Activated T-cell treated with anti-CD3 and anti-CD28 coated beads, Interleukin-2, amount 50 U/mL, for 48 hours (primary cell): ENCODE results near the gene EPB41L2.

Experiments used
- DNase-seq, 2 experiments: peaks; one replicate each; pipeline ENCODE4 v3.0.0-alpha.2; 2020

Gene EPB41L2

GRCh38 chr6:130903007-130903406 is 160.0 kb downstream of the EPB41L2 start:
- no peak for DNase-seq

GRCh38 chr6:130900913-130901312 is 162.1 kb downstream of the EPB41L2 start:
- no peak for DNase-seq

GRCh38 chr6:130896249-130896648 is 166.8 kb downstream of the EPB41L2 start:
- no peak for DNase-seq

GRCh38 chr6:130895516-130895915 is 167.5 kb downstream of the EPB41L2 start:
- DNase-seq, result no peak

GRCh38 chr6:130893766-130894165 is 169.3 kb downstream of the EPB41L2 start:
- DNase-seq, result no peak

- no peak for DNase-seq
Measured at GRCh38 chr6:130893277-130893676, 169.8 kb downstream of the EPB41L2 start.

GRCh38 chr6:130890521-130890971 is 172.5 kb downstream of the EPB41L2 start:
- DNase-seq, result no peak

- DNase-seq, result no peak
Measured at GRCh38 chr6:130889423-130889822, 173.6 kb downstream of the EPB41L2 start.

GRCh38 chr6:130888246-130888645 is 174.8 kb downstream of the EPB41L2 start:
- DNase-seq, result no peak

GRCh38 chr6:130886966-130887365 is 176.1 kb downstream of the EPB41L2 start:
- no peak for DNase-seq

- DNase-seq, result peak; percentile 65 to 70
Measured at GRCh38 chr6:130885392-130886192, 177.5 kb downstream of the EPB41L2 start.

GRCh38 chr6:130882370-130882769 is 180.7 kb downstream of the EPB41L2 start:
- no peak for DNase-seq

GRCh38 chr6:130879826-130880225 is 183.2 kb downstream of the EPB41L2 start:
- DNase-seq, result no peak

- no peak for DNase-seq
Measured at GRCh38 chr6:130873746-130874145, 189.3 kb downstream of the EPB41L2 start.

GRCh38 chr6:130872250-130873095 is 190.6 kb downstream of the EPB41L2 start:
- peak; percentile 77 to 78 for DNase-seq

GRCh38 chr6:130870179-130870880 is 192.7 kb downstream of the EPB41L2 start:
- DNase-seq, result no peak

GRCh38 chr6:130869681-130870080 is 193.4 kb downstream of the EPB41L2 start:
- DNase-seq, result no peak

GRCh38 chr6:130865793-130866192 is 197.3 kb downstream of the EPB41L2 start:
- no peak for DNase-seq

GRCh38 chr6:130864344-130864743 is 198.7 kb downstream of the EPB41L2 start:
- DNase-seq, result no peak

- no peak for DNase-seq
Measured at GRCh38 chr6:130863415-130864230, 199.4 kb downstream of the EPB41L2 start.

GRCh38 chr6:130862370-130862769 is 200.7 kb downstream of the EPB41L2 start:
- no peak for DNase-seq

- no peak for DNase-seq
Measured at GRCh38 chr6:130859161-130859867, 203.7 kb downstream of the EPB41L2 start.
